H1 (cell line): ENCODE results near the gene FAS.
"Not testable (repeated sequence)": the region's sequence is repeated elsewhere in the genome, so short reads cannot be mapped to it uniquely, and the experiment has no call there.

ENCODE experiments used
- ATF3 ChIP-seq: IDR thresholded peaks from 2 replicates; pipeline ENCODE4 v1.6.1; 2011; ENCODE audit warnings: low read depth, mild to moderate bottlenecking, low read length; ENCODE audit not compliant: insufficient read depth
- CHD2 ChIP-seq: IDR thresholded peaks from 2 replicates; pipeline ENCODE4 v1.6.1; 2012; ENCODE audit warnings: low read length, improper control_type of control experiment
- CTCF ChIP-seq, 3 experiments: IDR thresholded peaks; 1 replicate in 2 of 3; 2 replicates in 1 of 3; pipeline versions ENCODE4 v1.5.1 to v1.6.1; 2011; ENCODE audit warnings: low read length in 3 of 3, mild to moderate bottlenecking in 3 of 3, inconsistent platforms in 2 of 3, low read depth in 1 of 3, moderate library complexity in 1 of 3; ENCODE audit not compliant: insufficient read depth in 1 of 3; ENCODE audit errors: control extremely low read depth in 1 of 3
- EZH2 ChIP-seq: fragments of 200-600 bp; sonication (generic); IDR thresholded peaks from 2 replicates; pipeline ENCODE4 v1.7.1; 2012; ENCODE audit warnings: low read depth, mild to moderate bottlenecking, moderate library complexity, low read length, inconsistent platforms; ENCODE audit not compliant: severe bottlenecking
- GABPA ChIP-seq: IDR thresholded peaks from 2 replicates; pipeline ENCODE4 v1.6.1; 2011; ENCODE audit warnings: mild to moderate bottlenecking, low read length, moderate library complexity, borderline replicate concordance; ENCODE audit not compliant: insufficient read depth
- JUN ChIP-seq: IDR thresholded peaks from 2 replicates; pipeline ENCODE4 v1.6.1; 2011; ENCODE audit warnings: low read depth, mild to moderate bottlenecking, improper control_type of control experiment, low read length
- SIN3A ChIP-seq, 2 experiments: IDR thresholded peaks in 1 of 2; conservative IDR thresholded peaks in 1 of 2; 2 replicates each; pipeline ENCODE4 v1.6.1; 2011 to 2012; ENCODE audit warnings: low read length in 2 of 2, improper control_type of control experiment in 1 of 2, low read depth in 1 of 2, mild to moderate bottlenecking in 1 of 2
- SP2 ChIP-seq: IDR thresholded peaks from 2 replicates; pipeline ENCODE4 v1.6.1; 2012; ENCODE audit warnings: mild to moderate bottlenecking, low read length, inconsistent platforms
- TAF1 ChIP-seq: IDR thresholded peaks from 2 replicates; pipeline ENCODE4 v1.6.1; 2011; ENCODE audit warnings: mild to moderate bottlenecking, low read depth, low read length
- TCF12 ChIP-seq: IDR thresholded peaks from 2 replicates; pipeline ENCODE4 v1.6.1; 2011; ENCODE audit warnings: low read depth, mild to moderate bottlenecking, low read length

GRCh38 chr10:89021526-89021925, 30.9 kb downstream of the FAS start:
- TF ChIP-seq TCF12; SIN3A (conservative IDR thresholded peaks at IDR 0.05 in 1 of 2, IDR thresholded peaks at IDR 0.05 in 1 of 2; ENCODE audit: low read depth in 1 of 2, low read length in 2 of 2); CTCF (IDR thresholded peaks at IDR 0.05; ENCODE audit: control extremely low read depth in 1 of 3, insufficient read depth in 1 of 3, low read depth in 1 of 3, low read length in 3 of 3); SP2; ATF3; JUN; EZH2; GABPA; TAF1; CHD2: not testable (repeated sequence)
